Caco-2 (cell line): ENCODE measurements around the gene ANO10. TPM values are rescaled to one million over a fixed set of nuclear protein-coding genes. Genes with fewer than 3 reads are reported as not detected.
"Not testable (repeated sequence)": the region's sequence is repeated elsewhere in the genome, so short reads cannot be mapped to it uniquely, and the experiment has no call there.

Experiments used
- BruUV-seq: library from RNA; stranded (reverse); fragments of 400-500 nt; replicated peaks from 2 replicates; lab custom pipeline; 2021; lab: Mats Ljungman, UMichigan
- CTCF ChIA-PET: fragments of 300-600 bp; sonication (Branson Sonifier 250); formaldehyde crosslinking; loops from one replicate; lab custom pipeline; 2022; ENCODE audit warnings: antibody characterized with exemption; lab: Charles Lee
- POLR2A ChIA-PET: fragments of 300-600 bp; sonication (Branson Sonifier 250); formaldehyde crosslinking; loops from one replicate; lab custom pipeline; 2022; ENCODE audit warnings: antibody characterized with exemption; lab: Charles Lee
- DNase-seq, 2 experiments: peaks; one replicate each; pipeline versions ENCODE4 v3.0.0 to v3.0.0-alpha.2; 2020 to 2022
- H3K27me3 ChIP-seq: replicated peaks from 2 replicates; pipeline ENCODE4 v1.6.0; 2011; ENCODE audit warnings: low read length; ENCODE audit not compliant: control insufficient read depth, insufficient read depth
- H3K36me3 ChIP-seq: 2 replicates; pipeline ENCODE4 v1.5.1; 2011; ENCODE audit warnings: low read length; ENCODE audit not compliant: control insufficient read depth, insufficient read depth
- H3K4me1 ChIP-seq: fragments of 250-450 bp; sonication (Bioruptor Pico); 2 replicates; pipeline ENCODE4 v1.5.1; 2020; ENCODE audit warnings: mild to moderate bottlenecking
- H3K4me3 ChIP-seq: 2 replicates; pipeline ENCODE4 v1.5.1; 2011; ENCODE audit warnings: low read depth, mild to moderate bottlenecking, control low read depth, low read length
- H3K9me3 ChIP-seq: fragments of 250-450 bp; sonication (Bioruptor Pico); 2 replicates; pipeline ENCODE4 v1.5.1; 2020; ENCODE audit warnings: mild to moderate bottlenecking, moderate library complexity
- H3K27ac Mint-ChIP-seq: one replicate; pipeline ENCODE4 v1.8.0; 2022; ENCODE audit warnings: mixed read lengths; ENCODE audit not compliant: unreplicated experiment
- H3K27me3 Mint-ChIP-seq: one replicate; pipeline ENCODE4 v1.8.0; 2022; ENCODE audit warnings: mixed read lengths; ENCODE audit not compliant: insufficient read depth, unreplicated experiment
- H3K36me3 Mint-ChIP-seq: one replicate; pipeline ENCODE4 v1.8.0; 2022; ENCODE audit warnings: mild to moderate bottlenecking, mixed read lengths; ENCODE audit not compliant: insufficient read depth, unreplicated experiment
- H3K4me1 Mint-ChIP-seq: one replicate; pipeline ENCODE4 v1.8.0; 2022; ENCODE audit warnings: low read depth, mixed read lengths; ENCODE audit not compliant: unreplicated experiment
- H3K4me3 Mint-ChIP-seq: one replicate; pipeline ENCODE4 v1.8.0; 2022; ENCODE audit warnings: mild to moderate bottlenecking, moderate library complexity, mixed read lengths; ENCODE audit not compliant: unreplicated experiment
- H3K9me3 Mint-ChIP-seq: one replicate; pipeline ENCODE4 v1.8.0; 2022; ENCODE audit warnings: mixed read lengths; ENCODE audit not compliant: unreplicated experiment
- CTCF ChIP-seq, 2 experiments: fragments of 200-600 bp in 1 of 2; IDR thresholded peaks; 1 replicate in 1 of 2; 2 replicates in 1 of 2; pipeline versions ENCODE4 v1.5.1 to v1.8.0; 2011 to 2022; ENCODE audit warnings: antibody characterized with exemption in 1 of 2, control low read depth in 1 of 2, inconsistent platforms in 1 of 2, low read depth in 1 of 2, low read length in 1 of 2, mild to moderate bottlenecking in 1 of 2, moderate library complexity in 1 of 2; ENCODE audit not compliant: insufficient read depth in 1 of 2, severe bottlenecking in 1 of 2, unreplicated experiment in 1 of 2
- intact Hi-C: fragments of 100-400 bp; cut with micrococcal nuclease; formaldehyde crosslinking; loops from one replicate; pipeline ENCODE4 v1.10.0; 2022; ENCODE audit not compliant: unreplicated experiment
- total RNA-seq: library from RNA; stranded (reverse); gene quantifications from 2 replicates; pipeline ENCODE4 v1.2.3, GENCODE V29; 2022

Gene ANO10
- total RNA-seq, 1 experiment from 2014 or later = 24.1 TPM

GRCh38 chr3:43597961-43598360 lies 23.9 kb downstream of the ANO10 start:
- no peak overlapping the region for H3K27ac Mint-ChIP-seq
- CTCF ChIA-PET = no interaction called here
- Histone ChIP-seq H3K36me3 (no peaks in the 10 kb centered on the region), H3K9me3 (no peaks in the 10 kb centered on the region), H3K4me3 (no peak overlapping the region), H3K27me3 (no peaks in the 10 kb centered on the region), H3K4me1 (no peaks in the 10 kb centered on the region)
- H3K36me3 Mint-ChIP-seq = no peaks in the 10 kb centered on the region
- peaks cover 3% of the 10 kb centered on the region for H3K9me3 Mint-ChIP-seq
- no peaks in the 10 kb centered on the region for H3K27me3 Mint-ChIP-seq
- DNase-seq = no peak
- no TSS peak for BruUV-seq
- POLR2A ChIA-PET = no interaction called here
- H3K4me3 Mint-ChIP-seq = no peak overlapping the region
- H3K4me1 Mint-ChIP-seq = no peaks in the 10 kb centered on the region
- intact Hi-C loops = no loop called here
- TF ChIP-seq CTCF (IDR thresholded peaks at IDR 0.05; ENCODE audit: insufficient read depth in 1 of 2, low read depth in 1 of 2, low read length in 1 of 2, severe bottlenecking in 1 of 2, unreplicated experiment in 1 of 2) = no peak

GRCh38 chr3:43596178-43596577 lies 25.6 kb downstream of the ANO10 start:
- H3K36me3 Mint-ChIP-seq, H3K4me1 Mint-ChIP-seq, H3K36me3 ChIP-seq, intact Hi-C loops, POLR2A ChIA-PET, BruUV-seq, DNase-seq, H3K27ac Mint-ChIP-seq, H3K9me3 ChIP-seq, CTCF ChIA-PET, H3K4me3 ChIP-seq, H3K27me3 Mint-ChIP-seq, H3K4me3 Mint-ChIP-seq, H3K27me3 ChIP-seq, H3K4me1 ChIP-seq: not testable (repeated sequence)
- peaks cover 14% of the 10 kb centered on the region for H3K9me3 Mint-ChIP-seq

GRCh38 chr3:43595280-43595679 lies 26.5 kb downstream of the ANO10 start:
- H3K4me1 Mint-ChIP-seq, H3K36me3 Mint-ChIP-seq, POLR2A ChIA-PET, intact Hi-C loops, BruUV-seq, DNase-seq, H3K4me3 Mint-ChIP-seq, H3K4me1 ChIP-seq, H3K27ac Mint-ChIP-seq, CTCF ChIA-PET, H3K9me3 ChIP-seq, H3K27me3 Mint-ChIP-seq, H3K36me3 ChIP-seq, H3K4me3 ChIP-seq, H3K27me3 ChIP-seq: not testable (repeated sequence)
- H3K9me3 Mint-ChIP-seq = peaks cover 21% of the 10 kb centered on the region

- H3K27ac Mint-ChIP-seq, H3K36me3 Mint-ChIP-seq, intact Hi-C loops: not testable (repeated sequence)
Observed at GRCh38 chr3:43593588-43593987, 28.2 kb downstream of the ANO10 start.

GRCh38 chr3:43591866-43592265 lies 29.9 kb downstream of the ANO10 start:
- H3K27me3 ChIP-seq, BruUV-seq: not testable (repeated sequence)

More at GRCh38 chr3:43593588-43593987, 28.2 kb downstream of the ANO10 start:
- POLR2A ChIA-PET, H3K27me3 Mint-ChIP-seq, H3K4me3 Mint-ChIP-seq, H3K9me3 ChIP-seq, H3K4me1 ChIP-seq, H3K4me3 ChIP-seq, CTCF ChIA-PET, H3K4me1 Mint-ChIP-seq, BruUV-seq, H3K27me3 ChIP-seq, H3K36me3 ChIP-seq, DNase-seq: not testable (repeated sequence)
- H3K9me3 Mint-ChIP-seq = peaks cover 21% of the 10 kb centered on the region

More at GRCh38 chr3:43591866-43592265, 29.9 kb downstream of the ANO10 start:
- H3K4me3 ChIP-seq, DNase-seq, CTCF ChIA-PET, H3K4me1 Mint-ChIP-seq, H3K4me1 ChIP-seq, POLR2A ChIA-PET, H3K27me3 Mint-ChIP-seq, H3K27ac Mint-ChIP-seq, H3K36me3 ChIP-seq, H3K4me3 Mint-ChIP-seq, H3K9me3 ChIP-seq, intact Hi-C loops, H3K36me3 Mint-ChIP-seq: not testable (repeated sequence)
- H3K9me3 Mint-ChIP-seq = peaks cover 21% of the 10 kb centered on the region
